Effector CD8-positive, alpha-beta T cell (primary cell): Measurements from ENCODE around the gene VSIR.

Experiments
- DNase-seq: peaks from one replicate; lab custom pipeline; 2025; lab: John Stamatoyannopoulos, UW

Gene VSIR

DNA sequence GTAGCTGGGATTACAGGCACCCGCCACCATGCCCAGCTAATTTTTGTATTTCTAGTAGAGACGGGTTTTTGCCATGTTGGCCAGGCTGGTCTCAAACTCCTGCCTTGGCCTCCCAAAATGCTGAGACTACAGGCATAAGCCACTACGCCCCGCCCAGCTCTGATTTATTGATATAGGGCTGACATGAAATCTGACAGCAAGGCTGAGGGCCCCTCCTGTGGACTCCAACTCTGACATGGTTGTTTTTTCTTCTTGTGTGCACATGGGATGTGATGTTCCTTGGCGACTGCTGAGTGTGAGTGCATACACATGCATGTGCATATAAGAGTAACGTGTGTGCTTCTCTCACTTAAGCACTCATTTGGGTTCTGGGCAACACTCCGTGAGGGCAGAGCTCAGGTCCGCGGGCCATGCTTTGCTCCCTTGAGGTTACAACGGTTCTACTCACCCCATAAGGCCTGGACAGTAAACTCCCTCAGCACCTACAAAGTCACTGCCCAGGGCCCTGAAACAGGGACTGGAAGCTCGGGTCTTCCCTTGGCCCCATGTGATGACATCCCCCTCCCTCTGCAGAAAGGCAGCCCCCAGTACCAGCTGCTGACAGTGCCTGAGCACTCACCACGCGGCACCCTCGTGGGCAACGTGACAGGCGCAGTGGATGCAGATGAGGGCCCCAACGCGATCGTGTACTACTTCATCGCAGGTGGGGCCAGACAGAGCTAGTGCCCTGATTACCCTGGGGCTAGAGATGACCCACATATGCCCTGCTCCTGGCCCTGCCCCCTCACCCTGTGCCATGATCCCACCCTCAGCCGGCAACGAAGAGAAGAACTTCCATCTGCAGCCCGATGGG is 33.6 kb upstream of the VSIR start:
- DNase-seq = no peak

DNA sequence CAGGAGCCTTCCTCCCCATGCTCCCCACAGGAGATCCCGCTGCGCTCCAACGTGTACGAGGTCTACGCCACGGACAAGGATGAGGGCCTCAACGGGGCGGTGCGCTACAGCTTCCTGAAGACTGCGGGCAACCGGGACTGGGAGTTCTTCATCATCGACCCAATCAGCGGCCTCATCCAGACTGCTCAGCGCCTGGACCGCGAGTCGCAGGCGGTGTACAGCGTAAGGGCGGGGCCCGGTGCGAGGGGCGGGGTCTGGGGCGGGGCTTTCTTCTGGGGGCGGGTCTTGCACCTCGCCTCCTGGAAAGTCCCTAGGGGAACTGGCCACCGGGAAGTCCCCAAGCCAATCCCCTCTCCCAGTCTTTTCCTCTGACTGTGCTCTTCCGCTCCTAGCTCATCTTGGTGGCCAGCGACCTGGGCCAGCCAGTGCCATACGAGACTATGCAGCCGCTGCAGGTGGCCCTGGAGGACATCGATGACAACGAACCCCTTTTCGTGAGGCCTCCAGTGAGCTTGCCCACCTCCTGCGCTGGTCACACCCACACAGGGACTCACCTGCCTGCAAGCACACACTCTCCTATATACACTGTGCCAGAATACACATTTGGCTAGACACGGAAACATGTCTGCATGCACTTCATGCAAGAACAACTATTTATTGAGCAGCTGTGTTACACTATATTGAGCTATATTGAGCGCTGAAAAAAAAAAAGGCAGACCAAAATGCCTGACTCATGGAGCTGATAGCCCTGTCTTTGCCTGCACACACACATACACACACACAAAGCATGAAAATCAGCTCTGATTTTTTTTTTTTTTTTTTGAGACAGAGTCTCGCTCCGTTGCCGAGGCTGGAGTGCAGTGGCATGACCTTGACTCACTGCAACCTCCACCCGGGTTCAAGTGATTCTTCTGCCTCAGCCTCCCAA is 32.7 kb upstream of the VSIR start:
- no peak for DNase-seq

DNA sequence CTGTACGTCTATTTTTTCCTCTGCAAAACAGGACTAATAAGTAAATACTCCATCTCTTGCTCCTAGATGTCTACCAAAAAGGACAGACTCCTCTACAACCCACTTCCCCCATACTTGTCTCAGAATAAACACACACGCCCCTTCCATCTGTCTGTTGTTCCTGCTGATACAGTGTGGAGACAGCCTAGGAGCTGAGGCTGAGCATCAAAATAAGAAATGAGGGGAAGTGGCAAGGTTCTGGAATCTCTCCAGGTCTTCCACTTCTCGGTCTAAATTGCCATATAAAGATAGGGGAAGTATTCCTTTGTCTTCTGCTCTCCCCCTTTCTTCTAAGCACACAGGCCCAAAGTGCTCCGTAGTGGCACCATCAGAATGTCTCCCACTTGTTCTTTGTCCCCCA is 30.8 kb upstream of the VSIR start:
- DNase-seq = no peak

DNA sequence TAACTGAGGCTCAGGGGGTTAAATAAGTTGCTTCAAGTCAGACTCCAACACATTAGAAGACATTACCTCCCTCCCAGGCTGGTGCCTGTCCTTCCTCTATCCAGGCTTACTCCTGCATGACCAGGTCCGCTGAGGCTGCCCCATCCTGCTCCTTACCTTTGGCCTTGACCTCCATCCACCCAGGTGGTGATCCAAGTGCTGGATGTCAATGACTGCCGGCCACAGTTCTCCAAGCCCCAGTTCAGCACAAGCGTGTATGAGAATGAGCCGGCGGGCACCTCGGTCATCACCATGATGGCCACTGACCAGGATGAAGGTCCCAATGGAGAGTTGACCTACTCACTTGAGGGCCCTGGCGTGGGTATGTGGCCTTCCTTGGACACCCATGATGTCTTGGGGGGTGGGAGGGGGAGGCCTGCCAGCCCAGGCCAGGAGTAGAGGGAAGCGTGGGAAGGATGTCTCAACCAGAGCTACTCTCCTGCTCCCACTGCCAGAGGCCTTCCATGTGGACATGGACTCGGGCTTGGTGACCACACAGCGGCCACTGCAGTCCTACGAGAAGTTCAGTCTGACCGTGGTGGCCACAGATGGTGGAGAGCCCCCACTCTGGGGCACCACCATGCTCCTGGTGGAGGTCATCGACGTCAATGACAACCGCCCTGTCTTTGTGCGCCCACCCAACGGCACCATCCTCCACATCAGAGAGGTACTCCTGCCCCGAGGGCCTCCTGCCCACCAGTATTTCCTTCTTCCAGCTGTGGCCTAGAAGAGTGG is 29.6 kb upstream of the VSIR start:
- no peak for DNase-seq

DNA sequence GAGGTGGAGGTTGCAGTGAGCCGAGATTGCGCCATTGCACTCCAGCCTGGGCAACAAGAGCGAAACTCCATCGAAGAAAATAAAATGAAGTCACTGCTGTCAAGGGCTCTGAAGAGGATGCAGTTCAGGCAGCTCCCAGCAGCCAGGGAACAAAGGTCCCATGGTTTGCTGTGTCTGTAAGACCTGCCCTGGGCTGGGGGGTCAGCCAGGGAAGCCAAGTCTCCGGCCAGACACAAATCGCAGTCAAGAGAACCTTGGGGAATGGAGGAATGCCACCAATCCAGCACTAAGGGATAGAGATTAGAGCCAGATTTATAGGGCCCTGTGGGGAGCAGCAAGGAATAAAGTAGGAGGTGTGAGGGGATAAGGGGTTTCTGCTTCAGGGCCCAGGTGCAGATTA is 28.9 kb upstream of the VSIR start:
- no peak for DNase-seq

DNA sequence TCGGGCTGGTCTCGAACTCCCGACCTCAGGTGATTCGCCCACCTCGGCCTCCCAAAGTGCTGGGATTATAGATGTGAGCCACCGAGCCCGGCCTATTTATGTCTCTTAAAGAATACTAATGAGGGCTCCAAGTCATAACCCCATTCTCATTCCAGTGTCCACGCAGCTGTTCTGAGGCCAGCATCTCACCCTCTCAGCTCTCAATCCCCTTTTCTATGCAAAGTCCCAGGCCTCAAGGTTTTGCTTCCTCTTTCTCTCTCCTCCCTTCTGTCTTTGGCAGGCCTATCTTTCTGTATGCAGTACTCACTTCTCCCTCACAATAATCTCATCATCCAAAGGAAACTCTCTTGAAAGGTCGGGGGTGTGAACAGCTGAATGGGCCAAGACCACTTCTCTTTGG is 28.0 kb upstream of the VSIR start:
- no peak for DNase-seq

DNA sequence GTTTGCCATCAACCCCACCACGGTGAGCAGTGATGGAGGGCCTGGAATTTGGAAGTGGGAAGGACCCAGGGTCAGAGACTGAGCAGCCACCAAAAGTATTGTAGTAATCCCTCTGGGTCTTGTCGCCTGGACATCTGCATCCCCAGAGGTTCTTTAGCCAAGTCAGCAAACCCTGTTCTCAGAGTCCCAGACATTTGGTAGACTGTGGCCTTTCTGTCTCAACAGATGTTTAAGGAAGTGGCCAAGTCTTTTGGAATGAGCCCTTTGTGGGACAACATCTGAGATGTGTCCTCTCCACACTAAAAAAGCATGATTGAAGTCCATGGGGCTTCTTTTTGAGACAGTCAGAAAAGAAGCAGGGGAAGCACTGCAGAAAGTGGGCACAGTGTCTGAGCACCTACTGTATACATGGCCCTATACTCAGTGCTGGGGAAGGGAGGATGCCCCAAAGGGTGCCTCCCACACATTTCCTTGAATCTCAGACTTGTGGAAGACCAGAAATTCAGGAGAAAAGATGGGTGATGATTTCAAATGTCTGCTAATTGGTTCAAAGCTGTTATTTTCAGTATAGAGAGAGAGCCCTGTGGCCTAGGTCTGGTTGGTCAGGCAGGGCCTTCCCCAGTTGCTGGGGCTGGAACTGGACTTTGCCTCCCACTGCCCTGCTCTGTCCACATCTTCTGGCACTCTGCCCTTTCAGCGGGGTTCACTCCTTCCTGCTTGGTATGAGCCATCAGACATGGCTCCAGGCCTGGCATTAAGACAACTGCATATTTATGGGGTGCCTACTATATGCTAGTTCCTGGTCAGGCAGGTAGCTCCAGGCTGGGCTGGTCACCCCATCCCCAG is 26.5 kb upstream of the VSIR start:
- DNase-seq = no peak

DNA sequence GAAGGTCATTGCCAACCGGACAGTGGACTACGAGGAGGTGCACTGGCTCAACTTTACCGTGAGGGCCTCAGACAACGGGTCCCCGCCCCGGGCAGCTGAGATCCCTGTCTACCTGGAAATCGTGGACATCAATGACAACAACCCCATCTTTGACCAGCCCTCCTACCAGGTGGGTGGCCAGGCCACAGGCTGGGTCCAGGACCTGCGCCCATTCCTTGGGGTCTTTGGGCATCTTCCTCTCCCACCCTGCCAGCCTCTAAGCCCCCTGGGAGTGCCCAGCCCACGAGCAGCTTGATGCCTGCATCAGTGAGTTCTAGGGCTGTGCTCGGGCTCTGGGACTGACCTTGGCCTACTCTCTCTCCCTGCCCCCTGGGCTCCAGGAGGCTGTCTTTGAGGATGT is 25.8 kb upstream of the VSIR start:
- DNase-seq = no peak

DNA sequence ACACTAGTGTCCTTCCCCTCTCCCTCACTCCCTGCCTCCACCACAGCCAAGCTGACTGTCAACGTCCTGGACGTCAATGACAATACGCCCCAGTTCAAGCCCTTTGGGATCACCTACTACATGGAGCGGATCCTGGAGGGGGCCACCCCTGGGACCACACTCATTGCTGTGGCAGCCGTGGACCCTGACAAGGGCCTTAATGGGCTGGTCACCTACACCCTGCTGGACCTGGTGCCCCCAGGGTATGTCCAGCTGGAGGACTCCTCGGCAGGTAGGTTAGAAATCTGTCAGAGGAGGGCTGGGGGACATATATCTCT is 24.9 kb upstream of the VSIR start:
- no peak for DNase-seq

DNA sequence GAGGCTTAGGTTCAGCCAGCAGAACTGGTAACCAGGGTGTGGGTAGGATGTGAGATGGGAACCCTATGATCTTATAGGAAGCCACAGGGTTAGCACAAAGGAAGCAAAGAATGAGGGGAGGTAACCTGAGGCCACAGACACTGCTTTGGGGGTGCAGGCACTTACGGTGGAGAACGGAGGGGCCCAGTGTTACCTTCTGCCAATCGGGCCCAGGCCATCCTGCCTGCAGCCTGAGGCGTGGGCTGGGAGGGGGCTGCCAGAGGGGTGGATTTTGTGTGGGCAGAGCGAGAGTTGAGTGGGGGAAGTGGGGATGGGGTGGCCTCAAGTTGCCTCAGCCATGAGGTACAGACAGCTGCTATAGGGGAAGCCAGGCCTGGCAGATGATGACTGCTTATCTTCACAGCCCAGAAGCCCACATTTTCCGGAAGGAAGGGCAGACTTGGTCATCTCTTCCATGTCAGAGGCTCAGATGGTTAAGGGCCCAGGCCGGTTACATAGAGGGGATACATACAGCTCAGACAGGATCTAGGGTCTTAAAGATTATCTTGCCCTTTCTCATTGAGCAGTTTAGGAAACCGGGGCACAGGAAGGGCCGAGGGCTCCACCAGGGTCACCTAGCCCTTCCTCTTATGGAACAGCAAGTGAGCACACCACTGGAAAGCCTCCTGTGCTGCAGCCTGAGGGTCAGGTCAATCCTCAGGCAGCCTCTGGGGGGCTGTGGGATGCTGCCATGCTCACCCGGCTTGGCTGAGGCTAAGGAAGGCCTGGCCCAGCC is 24.4 kb upstream of the VSIR start:
- no peak for DNase-seq

DNA sequence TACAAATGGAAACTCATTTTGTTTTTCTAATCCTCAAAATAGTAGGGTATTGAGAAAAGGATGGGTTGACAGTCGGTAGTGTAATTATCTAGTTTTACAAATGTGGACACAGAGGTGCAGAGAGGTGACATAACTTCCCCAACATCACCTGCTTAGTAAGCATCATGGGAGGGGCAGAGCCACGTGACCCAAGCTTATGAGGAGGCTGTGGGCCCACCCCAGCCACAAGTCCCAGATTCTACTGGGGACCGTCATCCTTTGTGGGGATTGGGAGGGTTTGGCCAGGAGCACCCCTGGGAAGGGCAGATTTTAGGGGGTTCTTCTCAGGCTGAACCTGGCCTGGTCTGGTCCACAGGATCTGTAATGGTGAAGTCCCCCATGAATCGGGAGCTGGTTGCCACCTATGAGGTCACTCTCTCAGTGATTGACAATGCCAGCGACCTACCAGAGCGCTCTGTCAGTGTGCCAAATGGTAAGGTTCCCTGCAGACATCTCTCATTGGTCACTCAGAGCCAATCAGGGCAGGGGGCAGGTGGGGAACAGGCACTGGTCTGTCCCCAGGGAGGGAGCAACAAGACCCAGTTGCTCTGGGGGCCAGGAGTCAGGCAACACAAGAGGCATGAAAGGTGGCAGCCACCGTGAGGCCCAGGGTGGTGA is 23.6 kb upstream of the VSIR start:
- no peak for DNase-seq

DNA sequence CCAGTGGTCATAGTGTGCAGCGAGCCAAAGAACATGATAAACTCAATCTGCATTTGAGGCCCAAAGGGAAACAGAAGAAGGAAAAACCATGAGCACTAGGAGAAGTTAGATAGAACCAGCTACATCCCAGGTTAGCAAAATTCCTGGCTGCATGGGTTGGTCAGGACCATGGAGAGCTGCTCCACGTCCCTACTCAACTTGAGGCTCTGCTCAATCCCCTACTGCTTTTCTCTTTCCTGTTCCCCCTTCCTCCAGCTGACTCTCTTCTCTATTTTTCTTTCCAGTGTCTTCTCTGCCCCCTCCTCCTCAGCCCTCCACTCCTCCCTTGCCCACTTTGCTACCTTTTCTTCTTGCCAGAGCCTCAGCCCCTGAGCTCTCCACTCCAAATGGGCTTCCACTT is 21.9 kb upstream of the VSIR start:
- DNase-seq = no peak

DNA sequence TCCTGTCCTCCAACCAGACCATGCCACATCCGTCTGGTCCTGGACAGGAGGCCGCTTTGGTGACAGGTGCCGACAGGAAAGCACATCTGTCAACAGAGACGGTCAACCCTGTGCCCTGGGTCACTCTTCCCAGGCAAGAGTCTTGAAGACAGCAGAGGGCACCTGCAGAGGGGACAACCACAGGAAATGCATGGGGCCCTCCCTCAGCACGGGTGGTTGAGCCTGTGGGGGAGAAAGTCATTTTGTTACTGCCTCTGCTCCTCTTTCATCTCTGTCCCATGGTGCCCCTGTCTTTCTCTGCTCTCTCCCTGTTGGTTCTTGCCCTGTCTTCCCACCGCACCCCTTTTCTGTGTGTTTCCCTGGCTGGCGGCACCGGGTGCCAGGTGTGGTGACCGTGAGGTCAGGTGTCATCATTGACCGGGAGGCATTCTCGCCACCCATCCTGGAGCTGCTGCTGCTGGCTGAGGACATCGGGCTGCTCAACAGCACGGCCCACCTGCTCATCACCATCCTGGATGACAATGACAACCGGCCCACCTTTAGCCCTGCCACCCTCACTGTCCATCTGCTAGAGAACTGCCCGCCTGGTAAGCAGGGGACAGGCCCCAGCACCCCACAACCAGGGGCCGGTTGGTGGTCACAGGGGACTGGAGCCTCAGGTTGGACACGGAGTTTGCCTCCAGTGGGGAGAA is 17.6 kb upstream of the VSIR start:
- no peak for DNase-seq

DNA sequence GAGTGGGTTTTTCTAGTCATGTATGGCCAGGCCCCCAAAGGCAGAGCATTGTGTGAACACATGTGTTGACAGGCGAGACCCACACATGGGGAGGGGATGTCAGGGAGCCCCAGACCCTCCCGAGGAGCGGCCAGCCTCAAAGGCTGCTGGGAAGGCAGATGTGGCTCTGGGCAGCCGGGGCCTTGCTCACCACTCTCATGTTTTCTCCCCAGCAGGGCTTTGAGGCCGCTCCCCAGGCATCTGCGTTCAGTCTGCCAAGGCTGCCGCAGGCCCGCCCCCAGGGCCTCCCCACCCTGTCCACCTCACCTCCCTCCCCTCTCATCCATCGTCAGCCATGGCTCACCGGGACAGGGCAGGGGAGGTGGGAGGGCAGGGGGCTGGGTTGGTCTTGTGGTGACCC is 16.6 kb upstream of the VSIR start:
- no peak for DNase-seq

DNA sequence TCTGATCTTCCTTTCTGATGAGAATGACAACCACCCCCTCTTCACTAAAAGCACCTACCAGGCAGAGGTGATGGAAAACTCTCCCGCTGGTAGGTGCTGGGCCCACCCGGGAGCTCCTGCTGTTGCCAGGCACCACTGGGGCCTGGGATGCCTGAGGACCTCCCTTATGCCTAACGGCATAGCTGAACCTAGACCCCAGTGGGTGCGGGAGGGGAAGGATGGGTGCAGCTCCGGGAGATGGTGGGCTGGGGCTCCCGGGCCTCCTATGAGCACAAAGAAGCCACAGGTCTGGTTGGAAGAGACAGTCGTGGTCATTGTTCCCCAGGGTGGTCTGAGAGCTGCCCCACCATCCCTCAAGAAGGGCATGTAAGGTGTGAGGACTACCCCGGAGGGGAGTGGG is 15.6 kb upstream of the VSIR start:
- no peak for DNase-seq

DNA sequence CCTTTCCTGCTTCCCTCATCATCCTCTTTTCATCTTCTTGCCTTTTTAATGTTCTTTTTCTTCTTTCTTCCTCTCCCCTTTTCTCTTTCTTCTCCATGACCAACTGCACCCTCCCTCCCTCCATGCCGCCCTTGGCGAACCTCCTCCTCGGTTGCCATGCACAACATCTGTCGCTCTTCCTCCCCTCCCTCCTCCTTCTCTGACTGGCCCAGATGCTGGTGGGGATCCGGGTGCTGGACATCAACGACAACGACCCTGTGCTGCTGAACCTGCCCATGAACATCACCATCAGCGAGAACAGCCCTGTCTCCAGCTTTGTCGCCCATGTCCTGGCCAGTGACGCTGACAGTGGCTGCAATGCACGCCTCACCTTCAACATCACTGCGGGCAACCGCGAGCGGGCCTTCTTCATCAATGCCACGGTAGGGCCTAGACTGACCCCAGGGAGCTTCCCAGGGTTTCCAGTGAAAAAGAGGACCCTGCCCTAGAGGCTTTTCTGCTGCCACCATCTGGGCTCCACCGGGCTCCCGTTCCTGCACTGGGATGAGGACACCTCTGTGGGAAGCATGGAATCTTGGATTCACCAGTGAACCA is 11.5 kb upstream of the VSIR start:
- no peak for DNase-seq

DNA sequence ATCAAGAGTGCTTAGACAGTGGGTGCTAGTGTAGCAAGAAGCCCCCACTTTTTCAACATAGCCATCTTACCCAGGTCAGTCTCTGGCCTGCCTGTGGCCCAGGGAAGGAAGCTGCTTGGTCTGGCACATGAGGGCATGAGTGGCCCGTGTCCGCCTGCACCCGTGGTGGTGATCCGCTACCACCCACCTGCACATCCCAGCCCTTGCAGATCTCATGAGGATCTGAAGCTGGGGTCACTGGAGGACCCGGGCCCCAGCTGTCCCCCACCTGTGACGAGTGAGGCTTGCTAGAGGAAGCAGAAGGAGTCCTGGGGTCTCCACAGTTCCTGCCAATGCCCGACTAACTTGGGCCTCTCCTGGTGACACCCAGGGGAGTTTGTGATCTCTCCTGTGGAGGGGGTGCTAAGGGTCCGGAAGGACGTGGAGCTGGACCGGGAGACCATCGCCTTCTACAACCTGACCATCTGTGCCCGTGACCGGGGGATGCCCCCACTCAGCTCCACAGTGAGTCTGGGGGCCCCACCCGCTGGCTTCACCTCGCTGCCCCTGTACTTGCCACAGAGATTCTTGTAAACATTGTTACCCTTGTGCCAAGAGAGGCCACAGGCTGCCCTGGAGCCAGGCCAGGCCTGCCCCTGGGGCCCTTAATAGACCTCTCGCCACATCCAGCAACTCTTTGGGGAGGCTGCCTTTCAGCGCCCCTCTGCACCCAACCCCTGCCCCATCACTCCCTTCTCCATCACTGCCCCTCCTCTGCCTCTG is 10.8 kb upstream of the VSIR start:
- DNase-seq = no peak

DNA sequence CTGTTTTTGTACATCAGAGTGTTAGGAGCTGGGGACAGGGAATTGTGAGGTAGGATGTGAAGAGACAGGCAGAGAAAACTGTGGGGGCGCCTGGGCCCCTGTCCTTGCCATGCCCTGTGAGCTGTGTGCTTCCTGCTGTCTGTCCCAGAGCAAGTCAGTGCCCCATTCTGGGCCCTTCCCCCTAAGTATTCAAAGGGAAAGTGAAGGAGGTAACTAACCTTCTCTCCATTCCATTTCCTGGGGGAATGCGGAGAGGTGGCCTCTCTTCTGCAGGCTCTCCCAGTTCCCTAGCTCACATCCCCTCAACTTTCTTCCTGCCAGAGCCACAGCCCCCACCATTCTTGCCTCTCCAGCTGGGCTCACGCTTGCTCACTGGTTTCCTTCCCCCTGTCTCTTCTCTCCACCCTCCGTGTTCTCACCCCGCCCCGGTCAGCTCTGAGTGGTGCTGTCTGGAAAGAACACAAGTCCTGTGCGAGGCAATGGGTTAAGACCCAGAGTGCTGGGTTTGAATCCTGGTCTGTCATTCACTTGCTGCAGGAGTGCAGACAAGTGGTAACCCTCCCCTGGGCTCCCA is 9.7 kb upstream of the VSIR start:
- DNase-seq = no peak
